Measurements from ENCODE around the gene FHIT.

Gene FHIT

GRCh38 chr3:60178931-60179653 lies 1072.2 kb downstream of the FHIT start:
- no peak for DNase-seq

GRCh38 chr3:60177726-60178125 lies 1073.5 kb downstream of the FHIT start:
- DNase-seq: no peak

GRCh38 chr3:60176614-60177013 lies 1074.6 kb downstream of the FHIT start:
- no peak for DNase-seq

GRCh38 chr3:60175680-60176079 lies 1075.6 kb downstream of the FHIT start:
- DNase-seq: no peak

- no peak for DNase-seq
These were observed 1081.5 kb downstream of the FHIT start for GRCh38 chr3:60169755-60170154.

- no peak for DNase-seq
These were observed 1084.1 kb downstream of the FHIT start for GRCh38 chr3:60167186-60167585.

- DNase-seq: no peak
These were observed 1090.2 kb downstream of the FHIT start for GRCh38 chr3:60160822-60161748.

GRCh38 chr3:60160111-60160821 lies 1091.0 kb downstream of the FHIT start:
- no peak for DNase-seq

- DNase-seq: no peak
These were observed 1093.2 kb downstream of the FHIT start for GRCh38 chr3:60158035-60158434.

GRCh38 chr3:60154011-60154410 lies 1097.2 kb downstream of the FHIT start:
- DNase-seq: no peak

GRCh38 chr3:60153221-60153999 lies 1097.8 kb downstream of the FHIT start:
- no peak for DNase-seq

- no peak for DNase-seq
These were observed 1101.8 kb downstream of the FHIT start for GRCh38 chr3:60149501-60149900.

- peak; percentile 16 for DNase-seq
These were observed 1103.9 kb downstream of the FHIT start for GRCh38 chr3:60147249-60147950.

- no peak for DNase-seq
These were observed 1105.1 kb downstream of the FHIT start for GRCh38 chr3:60146121-60146520.

- no peak for DNase-seq
These were observed 1107.2 kb downstream of the FHIT start for GRCh38 chr3:60144071-60144470.

- DNase-seq: no peak
These were observed 1109.2 kb downstream of the FHIT start for GRCh38 chr3:60142009-60142408.

- peak; percentile 5 for DNase-seq
These were observed 1111.1 kb downstream of the FHIT start for GRCh38 chr3:60140160-60140559.

- DNase-seq: no peak
These were observed 1114.7 kb downstream of the FHIT start for GRCh38 chr3:60136601-60137000.

- DNase-seq: no peak
These were observed 1115.8 kb downstream of the FHIT start for GRCh38 chr3:60135474-60135873.

- DNase-seq: no peak
These were observed 1117.7 kb downstream of the FHIT start for GRCh38 chr3:60133269-60134162.

GRCh38 chr3:60131618-60132017 lies 1119.6 kb downstream of the FHIT start:
- DNase-seq: no peak
